ENCODE data around the gene HBM. TPM values are rescaled to one million over a fixed set of nuclear protein-coding genes. Genes with fewer than 3 reads are reported as not detected.
"Not testable (repeated sequence)": the region's sequence is repeated elsewhere in the genome, so short reads cannot be mapped to it uniquely, and the experiment has no call there.

Gene HBM
- total RNA-seq, 1 experiment from 2014 or later = not detected

GRCh38 chr16:175011-175949 is 9.5 kb downstream of the HBM start:
- Histone ChIP-seq H3K14ac (ENCODE audit: insufficient read depth, low read length) (no peak overlapping the region; the same call in 1 of the 2 replicates), H2BK15ac (ENCODE audit: low read depth, low read length) (no peak overlapping the region), H2AFZ (ENCODE audit: low read length) (no peak overlapping the region), H4K8ac (replicated peaks; ENCODE audit: insufficient read length, low read depth, low read length) (no peak overlapping the region), H4K91ac (ENCODE audit: insufficient read length, low read depth, low read length) (no peak overlapping the region), H3K4me1 (ENCODE audit: insufficient read depth, low read length) (no peaks in the 10 kb centered on the region; the same call in 1 of the 2 replicates), H2BK5ac (ENCODE audit: insufficient read length, low read length) (no peak overlapping the region), H4K20me1 (ENCODE audit: control insufficient read depth, insufficient read depth, insufficient read length) (no peaks in the 10 kb centered on the region), H2BK20ac (ENCODE audit: low read depth, low read length, poor library complexity, severe bottlenecking) (no peak overlapping the region), H2AK5ac (ENCODE audit: insufficient read length, low read length) (no peak overlapping the region), H3K9ac (ENCODE audit: extremely low read depth, insufficient read length, low read length) (no peak overlapping the region), H2BK120ac (ENCODE audit: low read depth, low read length, poor library complexity, severe bottlenecking) (no peak overlapping the region), H3K27me3 (ENCODE audit: insufficient read depth, low read length) (peaks cover 58% of the 10 kb centered on the region), H3K79me2 (ENCODE audit: insufficient read depth, low read length) (no peaks in the 10 kb centered on the region), H3K9me3 (ENCODE audit: control insufficient read depth, low read depth, low read length) (no peaks in the 10 kb centered on the region), H3K79me1 (ENCODE audit: insufficient read depth, low read depth, low read length, poor library complexity, severe bottlenecking) (no peaks in the 10 kb centered on the region), H2BK12ac (ENCODE audit: insufficient read length, low read depth, low read length) (no peak overlapping the region), H3K27ac (ENCODE audit: insufficient read length, low read depth, low read length) (no peak overlapping the region), H3K4ac (ENCODE audit: low read depth, low read length) (no peak overlapping the region), H4K5ac (ENCODE audit: insufficient read length, low read depth, low read length) (no peak overlapping the region), H3T11ph (ENCODE audit: low read length) (no peak overlapping the region), H3K23ac (ENCODE audit: insufficient read length, low read depth, low read length) (no peak overlapping the region), H3K4me2 (ENCODE audit: insufficient read depth, insufficient read length, low read length) (no peak overlapping the region), H3K56ac (ENCODE audit: insufficient read length, low read depth, low read length) (no peak overlapping the region), H3K18ac (ENCODE audit: insufficient read length, low read depth, low read length) (no peak overlapping the region), H3K23me2 (ENCODE audit: insufficient read length, low read depth, low read length, poor library complexity, severe bottlenecking) (no peaks in the 10 kb centered on the region)
- Mint-ChIP-seq H3K27me3 (ENCODE audit: low read depth) (peaks cover 82% of the 10 kb centered on the region), H3K9me3 (peaks cover 4 to 10% of the 10 kb centered on the region in 2 experiments; a peak in 2 of 5 replicates), H3K27ac (peak overlapping the region in 1 of 3 experiments; percentile 83; a peak in 1 of 7 replicates), H3K36me3 (ENCODE audit: insufficient read depth in 1 of 3, low read depth in 3 of 3) (no peaks in the 10 kb centered on the region; a peak in 2 of 7 replicates), H3K4me1 (peaks cover 18 to 24% of the 10 kb centered on the region in 2 experiments), H3K4me3 (peak overlapping the region in 1 of 2 experiments; percentile 56; a peak in 2 of 5 replicates)
- no CpG with 5 or more reads among the region's 8 CpGs for WGBS (ENCODE audit: extremely low coverage, insufficient read length, low lambda C conversion rate)
- TF ChIP-seq CTCF (conservative IDR thresholded peaks at IDR 0.05) = no peak
- DNase-seq = no peak

- not testable (repeated sequence) for H3K4ac ChIP-seq (ENCODE audit: low read depth, low read length); H3K9ac ChIP-seq (ENCODE audit: extremely low read depth, insufficient read length, low read length); DNase-seq; H2AFZ ChIP-seq (ENCODE audit: low read length); H3K27ac Mint-ChIP-seq; H2BK20ac ChIP-seq (ENCODE audit: low read depth, low read length, poor library complexity, severe bottlenecking); H3K18ac ChIP-seq (ENCODE audit: insufficient read length, low read depth, low read length); H3K9me3 Mint-ChIP-seq; H3K4me1 ChIP-seq (ENCODE audit: insufficient read depth, low read length); H2AK5ac ChIP-seq (ENCODE audit: insufficient read length, low read length); H3K36me3 Mint-ChIP-seq (ENCODE audit: insufficient read depth in 1 of 3, low read depth in 3 of 3); H2BK5ac ChIP-seq (ENCODE audit: insufficient read length, low read length); H3K4me2 ChIP-seq (ENCODE audit: insufficient read depth, insufficient read length, low read length); H2BK12ac ChIP-seq (ENCODE audit: insufficient read length, low read depth, low read length); H3T11ph ChIP-seq (ENCODE audit: low read length); H4K20me1 ChIP-seq (ENCODE audit: control insufficient read depth, insufficient read depth, insufficient read length); H3K56ac ChIP-seq (ENCODE audit: insufficient read length, low read depth, low read length); H3K9me3 ChIP-seq (ENCODE audit: control insufficient read depth, low read depth, low read length); H3K79me2 ChIP-seq (ENCODE audit: insufficient read depth, low read length); H4K8ac ChIP-seq (replicated peaks; ENCODE audit: insufficient read length, low read depth, low read length); H3K14ac ChIP-seq (ENCODE audit: insufficient read depth, low read length); H3K23me2 ChIP-seq (ENCODE audit: insufficient read length, low read depth, low read length, poor library complexity, severe bottlenecking); H3K79me1 ChIP-seq (ENCODE audit: insufficient read depth, low read depth, low read length, poor library complexity, severe bottlenecking); H4K91ac ChIP-seq (ENCODE audit: insufficient read length, low read depth, low read length); H3K27ac ChIP-seq (ENCODE audit: insufficient read length, low read depth, low read length); H2BK120ac ChIP-seq (ENCODE audit: low read depth, low read length, poor library complexity, severe bottlenecking); H3K23ac ChIP-seq (ENCODE audit: insufficient read length, low read depth, low read length); H4K5ac ChIP-seq (ENCODE audit: insufficient read length, low read depth, low read length); H2BK15ac ChIP-seq (ENCODE audit: low read depth, low read length)
- H3K27me3 Mint-ChIP-seq (ENCODE audit: low read depth) = peaks cover 77% of the 10 kb centered on the region
- peaks cover 15 to 20% of the 10 kb centered on the region in 2 experiments for H3K4me1 Mint-ChIP-seq
- WGBS (ENCODE audit: extremely low coverage, insufficient read length, low lambda C conversion rate) = no CpG with 5 or more reads among the region's 39 CpGs
- peaks cover 55% of the 10 kb centered on the region for H3K27me3 ChIP-seq (ENCODE audit: insufficient read depth, low read length)
- H3K4me3 Mint-ChIP-seq = peak overlapping the region; percentile 48 to 67; a peak in 4 of 5 replicates
Observed at GRCh38 chr16:176006-176405, 10.2 kb downstream of the HBM start.
